Dermis blood vessel endothelial cell (primary cell): ENCODE measurements around the gene RBFA. TPM values are rescaled to one million over a fixed set of nuclear protein-coding genes. Genes with fewer than 3 reads are reported as not detected.

Source experiments
- DNase-seq: peaks from one replicate; pipeline ENCODE4 v3.0.0; 2010
- total RNA-seq: library from RNA; depleted of rRNA; stranded (reverse); fragments of >200 nt; gene quantifications from 2 replicates; pipeline ENCODE4 v1.2.3, GENCODE V29; 2014

The RBFA gene
- total RNA-seq, 1 donor from 2014 or later: 17.2 TPM

- no peak for DNase-seq
These were observed 41.7 kb downstream of the RBFA start for GRCh38 chr18:80075940-80076339.

- DNase-seq: no peak
These were observed 42.1 kb downstream of the RBFA start for GRCh38 chr18:80076379-80076778.

GRCh38 chr18:80077873-80078272 is 43.6 kb downstream of the RBFA start:
- DNase-seq: no peak

Other genes with a start within 250 kb of the RBFA start
- 0.51 and 0.93 TPM in 2 replicates for gene KCNG2, start 236.5 kb upstream of the RBFA start, total RNA-seq
- 54.4 and 65.5 TPM in 2 replicates for gene SLC66A2, start 82.8 kb upstream of the RBFA start, total RNA-seq
- gene HSBP1L1, start 69.8 kb upstream of the RBFA start, total RNA-seq: 5.2 and 10.9 TPM in 2 replicates
- gene TXNL4A, start 45.9 kb upstream of the RBFA start, total RNA-seq: 56.0 and 74.9 TPM in 2 replicates
- gene ADNP2, start 74.8 kb downstream of the RBFA start, total RNA-seq: 14.6 and 17.0 TPM in 2 replicates
- 25.4 and 60.2 TPM in 2 replicates for gene PARD6G, start 213.1 kb downstream of the RBFA start, total RNA-seq